Endothelial cell of umbilical vein (primary cell): ENCODE results near the gene POLN.

Experiments used
- CTCF ChIP-seq, 2 donors: IDR thresholded peaks; 1 replicate in 1 of 2; 2 replicates in 1 of 2; pipeline ENCODE4 v1.5.1; 2011; ENCODE audit warnings: low read length in 2 of 2, mild to moderate bottlenecking in 2 of 2, moderate library complexity in 2 of 2, control low read depth in 1 of 2, inconsistent platforms in 1 of 2, low read depth in 1 of 2; ENCODE audit not compliant: insufficient read depth in 1 of 2; ENCODE audit errors: extremely low read depth in 1 of 2
- EZH2 ChIP-seq: IDR thresholded peaks from 2 replicates; pipeline ENCODE4 v1.6.1; 2012; ENCODE audit warnings: borderline replicate concordance, low read depth, mild to moderate bottlenecking, moderate library complexity, low read length, inconsistent platforms; ENCODE audit not compliant: severe bottlenecking
- FOS ChIP-seq: IDR thresholded peaks from 2 replicates; pipeline ENCODE4 v1.6.1; 2011; ENCODE audit warnings: mild to moderate bottlenecking, low read length, moderate library complexity, borderline replicate concordance; ENCODE audit not compliant: insufficient read depth
- GATA2 ChIP-seq: IDR thresholded peaks from 2 replicates; pipeline ENCODE4 v1.7.0; 2011; ENCODE audit warnings: low read depth, mild to moderate bottlenecking, moderate library complexity, mixed read lengths, low read length; ENCODE audit not compliant: insufficient read length, insufficient read depth
- JUN ChIP-seq: IDR thresholded peaks from 2 replicates; pipeline ENCODE4 v1.6.1; 2011; ENCODE audit warnings: borderline replicate concordance, low read depth; ENCODE audit not compliant: insufficient read length, insufficient read depth
- MYC ChIP-seq: IDR thresholded peaks from one replicate; pipeline ENCODE4 v1.6.1; 2011; ENCODE audit warnings: mild to moderate bottlenecking, low read depth, low read length
- POLR2A ChIP-seq: IDR thresholded peaks from 2 replicates; pipeline ENCODE4 v1.6.1; 2012; ENCODE audit warnings: low read depth, mild to moderate bottlenecking, control low read depth, low read length
- POLR2AphosphoS5 ChIP-seq: IDR thresholded peaks from 2 replicates; pipeline ENCODE4 v1.6.1; 2012; ENCODE audit warnings: low read depth, mild to moderate bottlenecking, control low read depth, low read length, moderate library complexity; ENCODE audit not compliant: insufficient read depth
- TF ChIP-seq, protein P1 (sequence below): IDR thresholded peaks from 2 replicates; pipeline ENCODE4 v1.6.1; 2011; ENCODE audit not compliant: insufficient read depth, insufficient read length

- TF ChIP-seq CTCF (IDR thresholded peaks at IDR 0.05; ENCODE audit: extremely low read depth in 1 of 2, insufficient read depth in 1 of 2, low read depth in 1 of 2, low read length in 2 of 2) (no peak), EZH2 (no peak), POLR2A (no peak), POLR2AphosphoS5 (no peak), JUN (no peak), MYC (no peak), GATA2 (no peak), FOS (no peak)
- TF ChIP-seq, protein P1, sequence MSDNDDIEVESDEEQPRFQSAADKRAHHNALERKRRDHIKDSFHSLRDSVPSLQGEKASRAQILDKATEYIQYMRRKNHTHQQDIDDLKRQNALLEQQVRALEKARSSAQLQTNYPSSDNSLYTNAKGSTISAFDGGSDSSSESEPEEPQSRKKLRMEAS: no peak
Measured at GRCh38 chr4:2262944-2263250, 21.0 kb upstream of the POLN start.
